Mesenteric fat pad (tissue), 1 donor: ENCODE measurements around the gene SLC22A31. TPM values are rescaled to one million over a fixed set of nuclear protein-coding genes. Genes with fewer than 3 reads are reported as not detected.
"Not testable (repeated sequence)": the region's sequence is repeated elsewhere in the genome, so short reads cannot be mapped to it uniquely, and the experiment has no call there.

Experiments used
- DNase-seq: peaks from one replicate; pipeline ENCODE4 v3.0.0-alpha.2; 2020; ENCODE audit warnings: low spot score
- long read RNA-seq: library from polyadenylated mRNA; unstranded; transcript quantifications from one replicate; pipeline ENCODE4 v2.0.0, GENCODE V29; 2020
- total RNA-seq: library from RNA; stranded (reverse); fragmentation: NEBNext Ultra II Directional; extraction: Animal tissue kit (Norgen Biotek cat#: 25700); gene quantifications from one replicate; pipeline ENCODE4 v1.2.1, GENCODE V29; 2021
- donor health status: DM: yes; HTN: yes; CAD: no.

SLC22A31 gene
- total RNA-seq: 0.35 TPM
- long read RNA-seq: 0 reads

- no peak for DNase-seq
Measured at GRCh38 chr16:89200124-89200849, at the start of gene SLC22A31. Gene SLC22A31 (minus strand): TSS chr16:89200537. CDS start chr16:89200501, 36 bp downstream.

DNA sequence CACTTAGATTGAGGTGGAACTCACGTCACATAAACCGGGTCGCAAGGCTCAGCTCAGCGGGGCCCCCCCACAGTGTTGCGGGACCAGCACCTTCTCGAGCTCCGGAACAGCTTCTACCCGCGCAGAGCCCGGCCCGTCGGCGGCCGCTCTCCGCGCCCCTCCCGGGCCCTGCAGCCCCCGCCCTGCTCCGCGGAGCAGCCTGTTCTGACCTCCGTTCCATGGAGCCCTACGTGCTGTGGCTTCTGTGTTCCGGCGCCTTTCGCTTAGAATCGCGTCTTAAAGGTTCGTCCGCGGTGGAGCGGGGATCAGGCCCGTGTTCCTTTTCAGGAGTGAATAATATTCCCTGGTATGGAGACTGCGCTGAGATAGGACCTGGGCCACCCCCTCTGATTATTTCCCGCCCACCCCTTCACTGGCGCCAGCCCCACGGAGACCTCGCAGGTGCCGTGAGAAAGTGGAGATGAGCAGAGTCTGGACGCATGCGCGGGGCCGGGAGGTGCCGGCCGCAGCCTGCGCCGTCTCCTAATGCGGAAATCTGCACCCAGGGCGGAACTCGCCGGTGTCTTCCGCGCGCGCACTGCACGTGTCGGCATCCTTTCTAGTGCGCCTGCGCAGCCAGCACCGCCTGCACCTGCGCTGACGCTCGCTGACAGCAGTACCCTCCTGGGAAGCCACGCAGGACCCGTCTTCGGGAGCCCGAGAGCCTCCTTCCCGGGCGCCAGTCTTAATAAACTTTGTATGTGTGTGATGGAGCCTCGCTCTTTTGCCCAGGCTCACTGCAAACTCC is 48.1 kb upstream of the SLC22A31 start:
- no peak for DNase-seq

- not testable (repeated sequence) for DNase-seq
Measured at GRCh38 chr16:89247734-89248075, 47.4 kb upstream of the SLC22A31 start.

DNA sequence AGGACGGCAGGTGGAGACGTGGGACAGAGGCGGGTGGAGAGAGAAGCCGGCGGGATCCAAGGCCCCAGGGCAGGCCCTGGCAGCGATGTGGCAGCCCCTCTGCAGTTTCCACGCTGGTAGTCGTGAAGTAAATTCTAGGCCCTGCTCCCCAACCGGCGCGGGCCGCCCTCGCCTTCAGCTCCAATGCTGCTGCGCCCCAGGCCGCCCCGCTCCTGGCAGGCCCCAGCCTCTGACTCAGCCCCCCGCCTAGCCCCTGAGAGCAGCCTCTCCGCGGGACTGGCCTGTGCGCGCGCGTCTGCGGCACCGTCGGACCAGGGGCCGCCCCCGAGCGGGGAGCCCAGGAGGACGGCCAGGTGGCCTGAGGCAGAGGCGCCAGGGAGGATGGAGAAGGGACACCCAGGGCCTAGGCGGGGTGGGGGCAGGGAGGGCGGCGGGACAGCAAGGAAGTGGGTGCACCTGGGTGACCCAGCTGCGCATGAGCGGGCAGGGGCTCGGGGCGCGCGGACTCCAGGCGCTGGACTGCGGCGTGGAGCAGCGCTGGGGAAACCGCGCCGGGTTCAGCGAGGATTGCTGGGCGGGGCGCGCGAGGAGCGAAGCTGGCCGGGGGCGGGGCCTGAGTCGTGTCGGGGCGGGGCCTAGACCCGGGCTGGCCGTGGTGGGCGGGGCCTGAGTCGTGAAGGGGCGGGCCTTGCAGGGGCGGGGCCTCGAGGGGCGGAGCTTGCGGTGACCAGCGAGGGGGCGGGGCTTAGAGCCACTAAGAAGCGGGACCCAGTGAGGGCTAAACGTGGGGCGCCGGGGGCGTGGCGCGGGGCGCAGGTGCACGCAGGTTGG is 46.8 kb upstream of the SLC22A31 start:
- peak; percentile 98 for DNase-seq

DNA sequence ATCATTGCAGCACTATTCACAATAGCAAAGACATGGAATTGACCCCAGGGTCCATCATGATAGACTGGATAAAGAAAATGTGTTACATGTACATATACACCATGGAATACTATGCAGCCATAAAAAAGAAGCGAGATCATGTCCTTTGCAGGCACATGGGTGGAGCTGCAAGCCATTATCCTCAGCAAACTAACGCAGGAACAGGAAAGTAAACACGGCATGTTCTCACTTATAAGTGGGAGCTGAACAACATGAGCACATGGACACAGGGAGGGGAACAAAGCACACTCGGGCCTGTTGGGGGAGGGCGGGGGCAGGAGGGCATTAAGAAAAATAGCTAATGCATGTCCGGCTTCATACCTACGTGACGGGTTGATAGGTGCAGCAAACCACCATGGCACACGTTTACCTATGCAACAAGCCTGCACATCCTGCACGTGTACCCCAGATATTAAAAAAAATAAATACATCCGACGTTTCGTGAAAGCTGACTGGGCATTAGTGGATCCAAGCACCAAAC is 46.1 kb upstream of the SLC22A31 start:
- no peak for DNase-seq

DNA sequence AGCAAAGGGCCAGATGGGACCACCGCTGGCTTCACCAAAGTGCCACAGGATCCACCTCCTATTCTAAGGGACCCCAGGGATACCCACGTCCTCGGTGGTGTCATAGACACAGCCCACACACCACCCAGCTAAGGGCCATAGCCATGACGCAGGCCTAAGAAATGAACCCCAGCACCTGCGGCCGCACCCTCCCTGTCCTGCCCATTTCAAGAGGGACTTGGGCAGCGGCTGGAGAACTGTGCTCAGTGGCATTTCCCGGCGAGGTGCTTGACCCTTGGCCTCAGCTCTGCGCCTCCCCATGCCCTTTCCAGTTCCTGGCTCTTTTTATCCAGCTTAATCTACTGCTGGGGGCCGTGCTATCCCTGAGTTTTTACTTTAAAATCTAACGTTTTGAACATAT is 44.4 kb upstream of the SLC22A31 start:
- DNase-seq: no peak

DNA sequence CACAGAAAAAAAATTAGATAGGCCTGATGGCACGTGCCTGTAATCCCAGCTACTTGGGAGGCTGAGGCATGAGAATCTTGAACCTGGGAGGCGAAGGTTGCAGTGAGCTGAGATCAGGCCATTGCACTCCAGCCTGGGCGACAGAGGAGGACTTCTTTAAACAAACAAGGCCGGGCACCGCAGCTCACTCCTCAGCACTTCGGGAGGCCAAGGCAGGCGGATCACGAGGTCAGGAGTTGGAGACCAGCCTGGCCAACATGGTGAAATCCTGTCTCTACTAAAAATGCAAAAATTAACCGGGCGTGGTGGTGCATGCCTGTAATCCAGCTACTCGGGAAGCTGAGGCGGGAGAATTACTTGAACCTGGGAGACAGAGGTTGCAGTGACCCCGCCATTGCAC is 43.9 kb upstream of the SLC22A31 start:
- DNase-seq: not testable (repeated sequence)

DNA sequence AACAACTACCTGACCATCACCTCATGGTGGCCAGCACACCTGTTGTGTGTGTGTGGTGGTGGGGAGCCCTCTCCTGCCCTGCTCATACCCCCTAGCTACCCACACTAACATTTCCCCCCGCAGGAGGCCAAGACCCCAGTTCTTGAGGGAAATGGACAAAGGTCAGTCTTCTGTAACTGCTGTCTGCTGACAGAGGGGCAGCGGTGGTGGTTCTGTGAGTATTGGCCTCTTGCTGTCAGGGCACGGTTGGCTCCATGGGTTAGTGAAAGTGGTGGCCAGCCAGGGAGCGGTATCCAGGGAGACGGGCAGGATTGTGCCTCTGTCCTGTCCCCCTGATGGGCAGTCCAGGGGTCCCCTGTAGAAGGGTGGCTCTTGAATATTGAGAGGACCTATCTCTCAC is 43.3 kb upstream of the SLC22A31 start:
- DNase-seq: no peak

- no peak for DNase-seq
Measured at GRCh38 chr16:89242795-89243200, 42.5 kb upstream of the SLC22A31 start.

DNA sequence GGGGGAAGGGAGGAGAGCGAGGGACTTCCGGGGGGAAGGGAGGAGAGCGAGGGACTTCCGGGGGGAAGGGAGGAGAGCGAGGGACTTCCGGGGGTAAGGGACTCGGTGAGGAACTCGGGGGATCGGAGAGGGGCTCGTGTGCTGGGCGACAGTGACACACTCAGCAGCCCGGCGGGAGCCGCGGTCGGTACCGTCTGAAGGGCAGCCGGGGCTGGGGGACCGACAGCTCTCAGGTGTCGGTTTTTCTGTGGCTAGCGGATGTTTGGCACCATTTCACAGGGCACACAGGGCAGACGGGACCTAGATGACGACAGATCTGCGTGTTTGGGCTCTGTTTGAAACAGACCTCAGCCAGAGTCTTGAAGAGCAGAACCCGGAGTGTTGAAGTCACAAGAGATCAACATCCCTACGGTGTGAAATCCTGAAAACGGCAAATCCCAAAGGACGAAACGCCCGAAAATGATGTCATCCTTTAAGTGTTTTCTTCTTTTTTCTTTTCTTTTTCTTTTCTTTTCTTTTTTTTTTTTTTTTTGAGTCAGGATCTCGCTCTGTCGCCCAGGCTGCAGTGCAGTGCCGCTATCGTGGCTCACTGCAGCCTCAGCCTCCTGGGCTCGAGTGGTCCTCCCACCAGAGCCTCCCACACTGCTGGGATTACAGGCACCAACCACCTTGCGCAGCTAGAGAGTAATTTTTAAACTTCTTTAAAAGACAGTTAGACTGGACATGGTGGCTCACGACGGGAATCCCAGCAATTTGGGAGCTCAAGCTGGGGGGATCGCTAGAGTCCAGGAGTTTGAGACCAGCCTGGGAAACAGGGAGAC is 41.1 kb upstream of the SLC22A31 start:
- no peak for DNase-seq

DNA sequence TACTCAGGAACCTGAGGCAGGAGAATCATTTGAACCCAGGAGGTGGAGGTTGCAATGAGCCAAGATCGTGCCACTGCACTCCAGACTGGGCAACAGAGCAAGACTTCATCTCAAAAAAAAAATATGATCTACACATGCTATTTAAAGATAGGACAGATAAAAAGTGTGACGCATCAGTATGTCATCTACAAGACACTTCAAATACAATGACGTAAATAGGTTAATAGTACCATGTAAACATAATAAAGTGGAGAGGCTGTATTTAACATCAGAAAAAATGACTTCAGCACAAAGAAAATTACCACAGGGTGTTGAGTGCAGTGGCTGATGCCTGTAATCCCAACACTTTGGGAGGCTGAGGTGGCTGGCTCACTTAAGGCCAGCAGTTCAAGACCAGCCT is 37.4 kb upstream of the SLC22A31 start:
- DNase-seq: no peak

DNA sequence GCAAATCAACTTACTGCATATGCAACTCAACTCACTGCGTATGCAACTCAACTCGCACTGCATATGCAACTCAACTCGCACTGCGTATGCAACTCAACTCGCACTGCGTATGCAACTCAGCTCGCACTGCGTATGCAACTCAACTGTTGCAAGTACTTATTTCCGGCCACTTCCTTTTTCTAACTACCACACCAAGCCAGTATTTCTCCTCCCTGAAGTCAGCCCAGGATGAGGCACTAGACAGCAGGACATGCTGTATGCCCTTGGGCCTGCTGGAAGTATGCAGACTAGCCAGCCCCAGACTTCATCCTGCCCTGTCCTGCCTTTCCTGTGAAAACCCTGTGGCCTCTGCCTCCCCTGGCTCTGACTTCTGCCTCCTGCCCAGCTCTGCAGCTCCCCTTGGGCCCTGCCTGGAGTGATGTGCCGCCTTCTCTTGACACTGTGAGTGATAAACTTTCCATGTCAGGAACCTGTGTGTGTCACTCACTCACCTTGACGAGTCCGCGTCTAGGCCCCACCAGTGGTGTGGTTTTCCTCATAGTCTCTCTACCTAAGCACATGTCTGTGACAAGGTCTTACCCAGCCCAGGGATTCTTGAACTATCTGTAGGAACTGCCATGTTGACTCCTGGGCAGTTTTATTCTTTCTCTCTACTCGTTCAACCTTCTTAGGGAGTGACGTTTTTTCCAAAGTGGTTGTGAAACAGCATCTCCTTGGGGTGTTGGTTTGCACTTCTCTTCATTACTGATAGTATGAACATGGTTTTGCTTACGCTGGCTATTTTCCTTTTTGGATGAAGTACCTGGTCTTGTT is 33.5 kb upstream of the SLC22A31 start:
- no peak for DNase-seq

DNA sequence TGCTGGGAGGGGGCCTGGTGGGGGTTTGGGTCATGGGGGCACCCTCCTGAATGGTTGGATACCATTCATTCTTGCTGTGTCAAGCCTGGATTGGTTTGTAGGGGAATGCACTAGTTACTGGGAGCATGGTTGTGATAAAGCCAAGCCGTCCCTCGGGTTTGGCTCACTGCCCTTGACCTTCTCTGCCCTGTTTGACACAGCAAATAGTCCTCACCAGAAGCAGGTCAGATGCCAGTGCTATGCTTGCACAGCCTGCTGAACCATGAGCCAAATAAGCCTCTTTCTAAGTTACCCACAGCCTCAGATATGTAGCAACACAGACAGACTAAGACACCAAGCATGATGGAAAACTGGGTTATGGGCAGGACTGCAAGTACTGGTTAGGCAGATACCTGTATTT is 31.8 kb upstream of the SLC22A31 start:
- DNase-seq: no peak

DNA sequence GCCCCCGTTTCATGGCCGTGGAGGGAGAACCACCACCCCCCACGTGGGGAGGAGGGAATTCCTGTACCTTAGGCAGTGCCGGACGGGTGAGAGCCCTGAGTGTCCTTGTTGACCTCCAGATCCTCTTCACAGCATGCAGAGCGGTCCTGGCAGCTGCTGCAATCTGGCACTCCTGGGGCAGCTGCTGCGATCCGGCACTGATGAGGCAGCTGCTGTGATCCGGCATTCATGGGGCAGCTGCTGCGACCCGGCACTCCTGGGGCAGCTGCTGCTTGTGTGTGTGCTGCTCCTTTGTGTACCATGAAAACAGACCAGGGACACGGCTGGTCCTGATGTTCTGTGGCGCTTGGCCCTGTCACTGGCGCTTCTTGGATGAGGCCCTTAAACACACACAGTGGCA is 29.9 kb upstream of the SLC22A31 start:
- no peak for DNase-seq

DNA sequence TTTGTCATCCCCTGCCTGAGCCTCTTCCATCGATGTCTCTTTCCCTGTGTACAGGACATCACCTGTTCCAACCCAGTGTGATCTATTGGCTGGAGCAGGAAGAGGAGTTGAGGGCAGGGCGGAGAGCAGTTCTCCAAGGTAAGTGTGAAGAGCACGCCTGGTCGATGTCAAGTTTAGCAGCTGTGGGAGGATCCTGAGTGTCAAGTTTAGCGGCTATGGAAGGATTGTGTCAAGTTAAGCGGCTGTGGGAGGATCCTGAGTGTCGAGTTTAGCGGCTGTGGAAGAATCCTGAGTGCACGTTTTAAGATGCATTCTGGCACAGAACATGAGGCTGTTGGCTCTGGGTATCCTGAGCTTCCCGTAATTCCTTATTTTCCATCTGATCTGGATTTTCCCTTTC is 24.3 kb upstream of the SLC22A31 start:
- no peak for DNase-seq

GRCh38 chr16:89222931-89223330 is 22.6 kb upstream of the SLC22A31 start:
- DNase-seq: no peak

DNA sequence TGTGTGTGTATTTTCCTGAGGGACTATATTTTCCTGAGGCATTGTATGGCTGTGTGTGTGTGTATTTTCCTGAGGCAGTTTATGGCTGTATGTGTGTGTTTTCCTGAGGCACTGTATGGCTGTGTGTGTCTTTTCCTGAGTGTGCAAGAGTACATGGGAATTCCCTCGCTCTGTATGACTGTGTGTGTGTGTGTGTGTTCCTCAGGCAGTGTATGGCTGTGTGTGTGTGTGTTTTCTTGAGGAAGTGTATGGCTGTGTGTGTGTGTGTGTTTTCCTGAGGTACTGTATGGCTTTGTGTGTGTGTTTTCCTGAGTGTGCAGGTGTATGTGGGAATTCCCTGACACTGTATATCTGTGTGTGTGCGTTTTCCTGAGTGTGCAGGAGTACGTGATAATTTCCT is 21.3 kb upstream of the SLC22A31 start:
- no peak for DNase-seq

DNA sequence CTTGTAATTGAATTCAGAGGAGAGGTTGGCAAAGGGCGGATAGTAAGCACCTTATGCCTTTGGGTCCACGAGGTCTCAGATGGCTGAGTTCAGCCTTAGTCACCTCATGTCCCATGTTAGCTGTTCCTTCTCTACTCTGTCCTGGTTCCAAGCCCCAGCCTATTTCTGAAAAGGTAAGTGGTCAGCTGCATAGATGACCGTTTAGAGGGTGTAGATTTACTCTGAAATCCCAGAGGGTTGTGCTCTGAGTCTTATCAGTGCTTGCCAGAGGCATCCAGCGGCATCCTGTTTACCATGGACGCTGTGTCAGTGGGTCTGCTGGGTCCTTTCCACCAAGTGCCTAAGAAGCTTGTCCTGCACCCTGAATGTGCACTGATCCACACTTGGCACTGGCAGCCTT is 19.0 kb upstream of the SLC22A31 start:
- no peak for DNase-seq

- peak; percentile 94 for DNase-seq
Measured at GRCh38 chr16:89217388-89218191, 17.3 kb upstream of the SLC22A31 start, which contains the start of gene ZNF778. Gene ZNF778 (plus strand): TSS chr16:89217703. CDS start chr16:89221128, 3,425 bp downstream.
